Endothelial cell of umbilical vein (primary cell): ENCODE results near the gene CTTNBP2NL.

Source experiments
- POLR2A ChIP-seq: IDR thresholded peaks from 2 replicates; pipeline ENCODE4 v1.6.1; 2012; ENCODE audit warnings: low read depth, mild to moderate bottlenecking, control low read depth, low read length
- TF ChIP-seq, protein P1 (sequence below): IDR thresholded peaks from 2 replicates; pipeline ENCODE4 v1.6.1; 2011; ENCODE audit not compliant: insufficient read depth, insufficient read length

DNA sequence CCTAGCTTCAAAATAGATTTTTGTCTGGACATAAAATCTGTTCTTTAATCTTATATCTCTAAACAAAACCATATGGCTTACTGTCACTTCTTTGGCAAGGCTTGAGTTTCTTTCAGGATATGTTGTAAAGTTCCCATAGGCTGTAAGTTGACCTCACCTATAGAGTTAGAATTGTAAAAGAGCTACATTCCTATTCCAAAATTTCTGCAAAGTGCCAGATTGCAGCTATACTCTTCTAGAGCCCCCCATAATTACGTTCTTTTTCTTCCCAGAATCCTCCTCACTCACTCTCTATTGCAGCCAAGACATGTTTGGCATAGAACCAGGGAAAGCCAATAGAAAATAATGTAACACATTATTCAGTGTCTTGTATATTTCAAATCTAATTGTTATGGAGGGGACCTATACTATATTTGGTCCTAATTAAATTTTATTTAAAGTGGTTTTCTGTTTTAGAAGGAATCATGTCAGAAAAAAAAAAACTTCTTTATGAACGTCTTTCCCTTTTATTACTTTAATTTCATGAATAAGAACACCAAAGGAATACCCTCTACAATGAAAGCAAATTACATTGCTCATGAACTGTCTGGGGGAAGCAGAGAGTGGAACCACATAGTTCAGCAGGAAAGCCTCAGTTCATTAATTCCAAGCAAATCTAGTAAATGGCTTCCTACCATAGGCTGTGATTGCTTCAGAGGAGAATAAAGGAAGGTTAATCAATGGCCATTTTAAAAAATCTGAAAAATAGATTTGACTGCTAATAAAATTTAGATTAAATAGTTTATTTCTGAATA is 22.3 kb downstream of the CTTNBP2NL start:
- no peak for TF ChIP-seq POLR2A
- TF ChIP-seq, protein P1, sequence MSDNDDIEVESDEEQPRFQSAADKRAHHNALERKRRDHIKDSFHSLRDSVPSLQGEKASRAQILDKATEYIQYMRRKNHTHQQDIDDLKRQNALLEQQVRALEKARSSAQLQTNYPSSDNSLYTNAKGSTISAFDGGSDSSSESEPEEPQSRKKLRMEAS: no peak
